ENCODE measurements around the gene GPX2. TPM values are rescaled to one million over a fixed set of nuclear protein-coding genes. Genes with fewer than 3 reads are reported as not detected.

The GPX2 gene
- total RNA-seq, 1 donor from 2014 or later, result not detected

- no peaks in the 10 kb centered on the region for H3K9me3 ChIP-seq
- peaks cover 18% of the 10 kb centered on the region for H3K4me1 ChIP-seq
- H3K27me3 ChIP-seq (ENCODE audit: low read depth), result no peaks in the 10 kb centered on the region
- TF ChIP-seq CTCF (IDR thresholded peaks at IDR 0.05), result peak; percentile 68
- intact Hi-C loops (cut with DNase I), result no loop called here
- no peak overlapping the region for H3K27ac ChIP-seq
- DNase-seq (no peak), ATAC-seq (no peak)
- H3K36me3 ChIP-seq, result no peaks in the 10 kb centered on the region
- no peak overlapping the region for H3K4me3 ChIP-seq
Observed at GRCh38 chr14:64983439-64984310, 41.1 kb upstream of the GPX2 start.

GRCh38 chr14:64979336-64980074 lies 37.0 kb upstream of the GPX2 start:
- H3K27me3 ChIP-seq (ENCODE audit: low read depth), result no peaks in the 10 kb centered on the region
- H3K36me3 ChIP-seq, result no peaks in the 10 kb centered on the region
- no peak for TF ChIP-seq CTCF (IDR thresholded peaks at IDR 0.05)
- intact Hi-C loops (cut with DNase I), result no loop called here
- ATAC-seq, result peak; percentile 28 to 54
- DNase-seq, result no peak
- H3K4me1 ChIP-seq, result peaks cover 4% of the 10 kb centered on the region
- no peaks in the 10 kb centered on the region for H3K9me3 ChIP-seq
- H3K4me3 ChIP-seq, result no peak overlapping the region
- no peak overlapping the region for H3K27ac ChIP-seq

GRCh38 chr14:64974563-64974962 lies 32.0 kb upstream of the GPX2 start:
- intact Hi-C loops (cut with DNase I), result no loop called here
- no peak for DNase-seq
- Histone ChIP-seq H3K27ac (no peak overlapping the region), H3K27me3 (ENCODE audit: low read depth) (no peaks in the 10 kb centered on the region), H3K36me3 (no peaks in the 10 kb centered on the region), H3K4me3 (no peak overlapping the region), H3K4me1 (peaks cover 12% of the 10 kb centered on the region), H3K9me3 (no peaks in the 10 kb centered on the region)
- no peak for ATAC-seq
- TF ChIP-seq CTCF (IDR thresholded peaks at IDR 0.05), result no peak

GRCh38 chr14:64973826-64974225 lies 31.3 kb upstream of the GPX2 start:
- TF ChIP-seq CTCF (IDR thresholded peaks at IDR 0.05), result no peak
- H3K36me3 ChIP-seq, result no peaks in the 10 kb centered on the region
- DNase-seq, result no peak
- intact Hi-C loops (cut with DNase I), result no loop called here
- H3K4me3 ChIP-seq, result no peak overlapping the region
- H3K27ac ChIP-seq, result no peak overlapping the region
- no peaks in the 10 kb centered on the region for H3K27me3 ChIP-seq (ENCODE audit: low read depth)
- ATAC-seq, result no peak
- H3K4me1 ChIP-seq, result peaks cover 12% of the 10 kb centered on the region
- H3K9me3 ChIP-seq, result no peaks in the 10 kb centered on the region

GRCh38 chr14:64973026-64973442 lies 30.5 kb upstream of the GPX2 start:
- TF ChIP-seq CTCF (IDR thresholded peaks at IDR 0.05), result no peak
- no peak overlapping the region for H3K27ac ChIP-seq
- H3K9me3 ChIP-seq, result no peaks in the 10 kb centered on the region
- no peaks in the 10 kb centered on the region for H3K27me3 ChIP-seq (ENCODE audit: low read depth)
- H3K36me3 ChIP-seq, result no peaks in the 10 kb centered on the region
- H3K4me1 ChIP-seq, result peaks cover 12% of the 10 kb centered on the region
- H3K4me3 ChIP-seq, result no peak overlapping the region
- intact Hi-C loops (cut with DNase I), result no loop called here
- DNase-seq (no peak), ATAC-seq (no peak)
